ENCODE results near the gene TNFRSF19. TPM values are rescaled to one million over a fixed set of nuclear protein-coding genes. Genes with fewer than 3 reads are reported as not detected.
A peak's percentile ranks its signal among the peaks of the same experiment; 100 is the strongest.

Gene TNFRSF19
- total RNA-seq, 6 donors from 2014 or later: 7.8 to 23.5 (median 14.5) TPM

- DNase-seq (no peak), ATAC-seq (ENCODE audit: low FRiP score in 2 of 2) (peak in 1 of 2 donors; percentile 24)
- peaks cover 31 to 41% (median 34%) of the 10 kb centered on the region in 4 donors for H3K4me1 ChIP-seq
- H3K36me3 ChIP-seq: no peaks in the 10 kb centered on the region
- H3K9me3 ChIP-seq: no peaks in the 10 kb centered on the region
- no peak overlapping the region for H3K4me3 ChIP-seq
- WGBS, 2 donors: 53 to 56% methylated on average over 2 of the region's 2 CpGs
- TF ChIP-seq POLR2A (IDR thresholded peaks at IDR 0.05) (no peak), POLR2AphosphoS5 (IDR thresholded peaks at IDR 0.05) (no peak), EP300 (IDR thresholded peaks at IDR 0.05) (no peak)
- TF ChIP-seq, protein P1, sequence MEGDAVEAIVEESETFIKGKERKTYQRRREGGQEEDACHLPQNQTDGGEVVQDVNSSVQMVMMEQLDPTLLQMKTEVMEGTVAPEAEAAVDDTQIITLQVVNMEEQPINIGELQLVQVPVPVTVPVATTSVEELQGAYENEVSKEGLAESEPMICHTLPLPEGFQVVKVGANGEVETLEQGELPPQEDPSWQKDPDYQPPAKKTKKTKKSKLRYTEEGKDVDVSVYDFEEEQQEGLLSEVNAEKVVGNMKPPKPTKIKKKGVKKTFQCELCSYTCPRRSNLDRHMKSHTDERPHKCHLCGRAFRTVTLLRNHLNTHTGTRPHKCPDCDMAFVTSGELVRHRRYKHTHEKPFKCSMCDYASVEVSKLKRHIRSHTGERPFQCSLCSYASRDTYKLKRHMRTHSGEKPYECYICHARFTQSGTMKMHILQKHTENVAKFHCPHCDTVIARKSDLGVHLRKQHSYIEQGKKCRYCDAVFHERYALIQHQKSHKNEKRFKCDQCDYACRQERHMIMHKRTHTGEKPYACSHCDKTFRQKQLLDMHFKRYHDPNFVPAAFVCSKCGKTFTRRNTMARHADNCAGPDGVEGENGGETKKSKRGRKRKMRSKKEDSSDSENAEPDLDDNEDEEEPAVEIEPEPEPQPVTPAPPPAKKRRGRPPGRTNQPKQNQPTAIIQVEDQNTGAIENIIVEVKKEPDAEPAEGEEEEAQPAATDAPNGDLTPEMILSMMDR (IDR thresholded peaks at IDR 0.05): no peak
- H3K27me3 ChIP-seq: no peaks in the 10 kb centered on the region
- H3K27ac ChIP-seq: peak overlapping the region in 1 of 4 donors; percentile 74
These were observed 40.8 kb downstream of the TNFRSF19 start for GRCh38 chr13:23610966-23611491.

- 97% methylated on average over 1 of the region's 1 CpG for WGBS, 2 donors
- DNase-seq: no peak
- TF ChIP-seq POLR2A (IDR thresholded peaks at IDR 0.05) (no peak), EP300 (IDR thresholded peaks at IDR 0.05) (no peak), POLR2AphosphoS5 (IDR thresholded peaks at IDR 0.05) (no peak)
- TF ChIP-seq, protein P1 (IDR thresholded peaks at IDR 0.05): no peak
These were observed 42.0 kb downstream of the TNFRSF19 start for GRCh38 chr13:23612182-23612581.

GRCh38 chr13:23612731-23613130 is 42.5 kb downstream of the TNFRSF19 start:
- Histone ChIP-seq H3K27ac (no peak overlapping the region), H3K9me3 (no peaks in the 10 kb centered on the region), H3K4me3 (no peak overlapping the region), H3K27me3 (no peaks in the 10 kb centered on the region), H3K4me1 (peaks cover 31 to 44% (median 36%) of the 10 kb centered on the region in 4 donors), H3K36me3 (no peaks in the 10 kb centered on the region)
- DNase-seq: no peak
- no peak for TF ChIP-seq POLR2A (IDR thresholded peaks at IDR 0.05)
- TF ChIP-seq, protein P1 (IDR thresholded peaks at IDR 0.05): no peak
- no peak for TF ChIP-seq EP300 (IDR thresholded peaks at IDR 0.05)
- no peak for TF ChIP-seq POLR2AphosphoS5 (IDR thresholded peaks at IDR 0.05)
- 83 to 98% methylated on average over 2 of the region's 2 CpGs for WGBS, 2 donors
- ATAC-seq (ENCODE audit: low FRiP score in 2 of 2): no peak

More at GRCh38 chr13:23612182-23612581, 42.0 kb downstream of the TNFRSF19 start:
- no peak overlapping the region for H3K4me3 ChIP-seq
- H3K27me3 ChIP-seq: no peaks in the 10 kb centered on the region
- no peaks in the 10 kb centered on the region for H3K9me3 ChIP-seq
- H3K4me1 ChIP-seq: peaks cover 31 to 41% (median 35%) of the 10 kb centered on the region in 4 donors
- ATAC-seq (ENCODE audit: low FRiP score in 2 of 2): no peak
- no peak overlapping the region for H3K27ac ChIP-seq
- H3K36me3 ChIP-seq: no peaks in the 10 kb centered on the region

DNA sequence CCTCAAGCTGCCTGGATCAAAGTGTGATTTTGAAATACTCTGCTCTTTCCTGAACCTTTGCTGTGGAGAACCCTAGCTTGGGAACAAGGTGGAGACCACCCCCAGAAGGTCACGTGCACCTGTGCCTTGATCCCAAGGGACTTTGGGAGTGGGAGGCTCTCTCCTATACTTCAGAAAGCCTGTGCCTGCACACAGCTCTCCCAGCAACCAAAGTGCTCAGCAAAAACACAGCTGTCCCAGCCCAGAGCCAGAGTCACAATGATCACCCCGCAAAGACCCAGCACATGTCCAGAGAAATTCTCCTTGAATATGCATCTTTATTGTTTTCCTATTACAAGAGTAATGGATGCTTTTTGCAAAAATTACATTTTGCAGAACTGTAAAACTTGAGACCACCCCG is 43.4 kb downstream of the TNFRSF19 start:
- H3K27ac ChIP-seq: no peak overlapping the region
- no peak for ATAC-seq (ENCODE audit: low FRiP score in 2 of 2)
- DNase-seq: no peak
- H3K4me3 ChIP-seq: no peak overlapping the region
- H3K36me3 ChIP-seq: no peaks in the 10 kb centered on the region
- no peaks in the 10 kb centered on the region for H3K9me3 ChIP-seq
- H3K4me1 ChIP-seq: peaks cover 26 to 39% (median 30%) of the 10 kb centered on the region in 4 donors
- WGBS, 2 donors: 98 to 100% methylated on average over 3 of the region's 3 CpGs
- no peaks in the 10 kb centered on the region for H3K27me3 ChIP-seq
- TF ChIP-seq, protein P1 (IDR thresholded peaks at IDR 0.05): no peak
- TF ChIP-seq EP300 (IDR thresholded peaks at IDR 0.05) (no peak), POLR2A (IDR thresholded peaks at IDR 0.05) (no peak)
